ENCODE measurements around the gene THRA.
A peak's percentile ranks its signal among the peaks of the same experiment; 100 is the strongest.

THRA gene

GRCh38 chr17:40076591-40076990 lies 13.8 kb downstream of the THRA start:
- Histone ChIP-seq H3K27me3 (replicated peaks) (no peaks in the 10 kb centered on the region), H3K4me3 (ENCODE audit: low read depth, low read length) (no peak overlapping the region), H3K27ac (no peak overlapping the region), H3K36me3 (replicated peaks) (peaks cover 4% of the 10 kb centered on the region)
- DNase-seq: no peak
- in situ Hi-C loops (cut with HindIII; ENCODE audit: low pct_ligation_motif_present, low sequenced_read_pairs): no loop called here
- no peak for TF ChIP-seq CTCF (IDR thresholded peaks at IDR 0.05; ENCODE audit: low read depth, low read length, missing control alignments)

GRCh38 chr17:40079545-40079944 lies 16.8 kb downstream of the THRA start:
- DNase-seq: no peak
- in situ Hi-C loops (cut with HindIII; ENCODE audit: low pct_ligation_motif_present, low sequenced_read_pairs): no loop called here
- Histone ChIP-seq H3K27me3 (replicated peaks) (no peaks in the 10 kb centered on the region), H3K27ac (no peak overlapping the region), H3K4me3 (ENCODE audit: low read depth, low read length) (no peak overlapping the region), H3K36me3 (replicated peaks) (peaks cover 4% of the 10 kb centered on the region)
- no peak for TF ChIP-seq CTCF (IDR thresholded peaks at IDR 0.05; ENCODE audit: low read depth, low read length, missing control alignments)

- in situ Hi-C loops (cut with HindIII; ENCODE audit: low pct_ligation_motif_present, low sequenced_read_pairs): no loop called here
- no peak for TF ChIP-seq CTCF (IDR thresholded peaks at IDR 0.05; ENCODE audit: low read depth, low read length, missing control alignments)
- no peak for DNase-seq
- no peak overlapping the region for H3K27ac ChIP-seq
- no peak overlapping the region for H3K4me3 ChIP-seq (ENCODE audit: low read depth, low read length)
- H3K36me3 ChIP-seq (replicated peaks): peaks cover 21% of the 10 kb centered on the region
- H3K27me3 ChIP-seq (replicated peaks): no peaks in the 10 kb centered on the region
Measured at GRCh38 chr17:40084477-40084876, 21.7 kb downstream of the THRA start.

GRCh38 chr17:40086150-40087044 lies 23.6 kb downstream of the THRA start:
- in situ Hi-C loops (cut with HindIII; ENCODE audit: low pct_ligation_motif_present, low sequenced_read_pairs): no loop called here
- H3K4me3 ChIP-seq (ENCODE audit: low read depth, low read length): no peak overlapping the region
- DNase-seq: no peak
- H3K27ac ChIP-seq: no peak overlapping the region
- peaks cover 27% of the 10 kb centered on the region for H3K36me3 ChIP-seq (replicated peaks)
- TF ChIP-seq CTCF (IDR thresholded peaks at IDR 0.05; ENCODE audit: low read depth, low read length, missing control alignments): peak; percentile 87
- no peaks in the 10 kb centered on the region for H3K27me3 ChIP-seq (replicated peaks)

- H3K27ac ChIP-seq: no peak overlapping the region
- no peak for DNase-seq
- no peak for TF ChIP-seq CTCF (IDR thresholded peaks at IDR 0.05; ENCODE audit: low read depth, low read length, missing control alignments)
- peaks cover 27% of the 10 kb centered on the region for H3K36me3 ChIP-seq (replicated peaks)
- in situ Hi-C loops (cut with HindIII; ENCODE audit: low pct_ligation_motif_present, low sequenced_read_pairs): no loop called here
- H3K27me3 ChIP-seq (replicated peaks): no peaks in the 10 kb centered on the region
- no peak overlapping the region for H3K4me3 ChIP-seq (ENCODE audit: low read depth, low read length)
Measured at GRCh38 chr17:40087049-40087794, 24.5 kb downstream of the THRA start.
